B cell (primary cell): ENCODE results near the gene NBPF1. TPM values are rescaled to one million over a fixed set of nuclear protein-coding genes. Genes with fewer than 3 reads are reported as not detected.

Experiments used
- ATAC-seq: fragments of 200-7000 bp; cut with Tn5 transposase; one replicate; pipeline ENCODE4 v1.10.0; 2021; ENCODE audit warnings: low read depth, mild to moderate bottlenecking, moderate number of reproducible peaks, moderate library complexity
- CTCF ChIA-PET: fragments of 350-600 bp; sonication (Branson Sonifier 250); formaldehyde crosslinking; loops from one replicate; lab custom pipeline; 2021; ENCODE audit warnings: antibody characterized with exemption, inconsistent platforms; lab: Charles Lee
- POLR2A ChIA-PET: fragments of 350-600 bp; sonication (Branson Sonifier 250); formaldehyde crosslinking; loops from one replicate; lab custom pipeline; 2021; ENCODE audit warnings: antibody characterized with exemption; lab: Charles Lee
- DNase-seq: peaks from one replicate; pipeline ENCODE4 v3.0.0; 2013
- H2AFZ ChIP-seq: 2 replicates; pipeline ENCODE4 v1.6.1; 2012; ENCODE audit warnings: mild to moderate bottlenecking, low read depth, low read length; ENCODE audit not compliant: insufficient read depth, poor library complexity, severe bottlenecking
- H3K27ac ChIP-seq, 2 donors: 1 replicate in 1 of 2; 2 replicates in 1 of 2; pipeline ENCODE4 v1.5.1; 2012 to 2013; ENCODE audit warnings: low read length in 2 of 2, mild to moderate bottlenecking in 2 of 2, moderate library complexity in 1 of 2
- H3K27me3 ChIP-seq, 4 experiments: fragments of 200-600 bp in 1 of 4; sonication (generic) in 1 of 4; replicated peaks in 1 of 4; 1 replicate in 2 of 4; 2 replicates in 2 of 4; pipeline versions ENCODE4 v1.6.1 to v1.7.0; 2013 to 2016; ENCODE audit warnings: low read length in 3 of 4, mild to moderate bottlenecking in 2 of 4, mixed read lengths in 1 of 4, moderate library complexity in 1 of 4; ENCODE audit not compliant: insufficient read depth in 4 of 4, control insufficient read depth in 3 of 4; ENCODE audit errors: control extremely low read depth in 1 of 4
- H3K36me3 ChIP-seq, 2 experiments: replicated peaks in 1 of 2; 1 replicate in 1 of 2; 2 replicates in 1 of 2; pipeline versions ENCODE4 v1.6.1 to v1.7.1; 2013; ENCODE audit warnings: low read length in 1 of 2; ENCODE audit not compliant: insufficient read depth in 2 of 2, control insufficient read depth in 1 of 2; ENCODE audit errors: control extremely low read depth in 1 of 2, extremely low read depth in 1 of 2
- H3K4me1 ChIP-seq, 2 donors: fragments of 200-600 bp in 1 of 2; sonication (generic) in 1 of 2; 1 replicate in 1 of 2; 2 replicates in 1 of 2; pipeline versions ENCODE4 v1.5.1 to v1.6.1; 2013 to 2017; ENCODE audit warnings: low read length in 2 of 2; ENCODE audit not compliant: control insufficient read depth in 2 of 2, insufficient read depth in 2 of 2
- H3K4me2 ChIP-seq: replicated peaks from 2 replicates; pipeline ENCODE3; 2012; ENCODE audit warnings: mild to moderate bottlenecking, low read depth, low read length; ENCODE audit not compliant: poor library complexity, severe bottlenecking
- H3K4me3 ChIP-seq, 5 experiments: fragments of 200-600 bp in 1 of 5; sonication (generic) in 1 of 5; 1 replicate in 3 of 5; 2 replicates in 2 of 5; pipeline versions ENCODE4 v1.5.1 to v1.7.0; 2011 to 2016; ENCODE audit warnings: low read length in 4 of 5, mild to moderate bottlenecking in 4 of 5, low read depth in 2 of 5, control low read depth in 1 of 5, moderate library complexity in 1 of 5; ENCODE audit not compliant: insufficient read depth in 1 of 5; ENCODE audit errors: control extremely low read depth in 1 of 5, extremely low read depth in 1 of 5
- H3K79me2 ChIP-seq: fragments of 200-600 bp; sonication (generic); one replicate; pipeline ENCODE4 v1.6.0; 2016; ENCODE audit warnings: low read length; ENCODE audit not compliant: control insufficient read depth, insufficient read depth
- H3K9ac ChIP-seq: fragments of 200-600 bp; sonication (generic); 2 replicates; pipeline ENCODE4 v1.6.1; 2017; ENCODE audit warnings: mild to moderate bottlenecking, low read length, moderate library complexity
- H3K9me3 ChIP-seq, 3 donors: one replicate each; pipeline versions ENCODE4 v1.6.1 to v1.7.1; 2013; ENCODE audit warnings: low read length in 2 of 3; ENCODE audit not compliant: control insufficient read depth in 2 of 3, insufficient read depth in 1 of 3; ENCODE audit errors: control extremely low read depth in 1 of 3
- H4K20me1 ChIP-seq: 2 replicates; pipeline ENCODE4 v1.6.0; 2012; ENCODE audit warnings: mild to moderate bottlenecking, low read length; ENCODE audit not compliant: insufficient read depth, control insufficient read depth, poor library complexity, severe bottlenecking
- H3K27ac Mint-ChIP-seq: one replicate; pipeline ENCODE4 v1.8.0; 2021; ENCODE audit warnings: mixed read lengths
- H3K27me3 Mint-ChIP-seq: one replicate; pipeline ENCODE4 v1.8.0; 2021; ENCODE audit warnings: mixed read lengths
- H3K4me1 Mint-ChIP-seq: one replicate; pipeline ENCODE4 v1.8.0; 2021; ENCODE audit warnings: mixed read lengths
- H3K4me3 Mint-ChIP-seq: one replicate; pipeline ENCODE4 v1.8.0; 2021; ENCODE audit warnings: mixed read lengths
- H3K9me3 Mint-ChIP-seq: one replicate; pipeline ENCODE4 v1.8.0; 2022; ENCODE audit warnings: mixed read lengths; ENCODE audit not compliant: insufficient read depth
- CTCF ChIP-seq: fragments of 200-600 bp; IDR thresholded peaks from one replicate; pipeline ENCODE4 v1.8.0; 2022; ENCODE audit warnings: antibody characterized with exemption, mild to moderate bottlenecking
- EZH2 ChIP-seq: IDR thresholded peaks from 2 replicates; pipeline ENCODE4 v1.6.1; 2012; ENCODE audit warnings: borderline replicate concordance, low read depth, mild to moderate bottlenecking, moderate library complexity, low read length; ENCODE audit not compliant: insufficient read depth, poor library complexity, severe bottlenecking
- WGBS: methylation state at CpG from one replicate; pipeline ENCODE4 v1.1.5; 2013; ENCODE audit warnings: missing lambda C conversion rate; ENCODE audit not compliant: insufficient coverage; 5-methylcytosine and 5-hydroxymethylcytosine counted together
- intact Hi-C: fragments of 100-400 bp; cut with micrococcal nuclease; formaldehyde crosslinking; loops from one replicate; pipeline ENCODE4 v1.10.0; 2022
- polyA plus RNA-seq: library from polyadenylated mRNA; depleted of rRNA; stranded (reverse); fragments of >200 nt; gene quantifications from 2 replicates; pipeline ENCODE4 v1.2.3, GENCODE V29; 2012
- total RNA-seq, 2 donors: library from RNA; stranded (reverse); fragments of 120-200 nt in 1 of 2; gene quantifications; 1 replicate in 1 of 2; 2 replicates in 1 of 2; pipeline versions ENCODE4 v1.2.3 to v1.2.4, GENCODE V29; 2013 to 2022

NBPF1 gene
- total and polyA plus RNA-seq, 2 donors (not counting 1 experiment from before 2014, with no cell fraction given) = 19.1 to 66.3 TPM

GRCh38 chr1:16605532-16606505 is 7.5 kb downstream of the NBPF1 start:
- intact Hi-C loops = no loop called here
- H2AFZ ChIP-seq = no peak overlapping the region
- Mint-ChIP-seq H3K27me3 (no peaks in the 10 kb centered on the region), H3K4me3 (no peak overlapping the region), H3K27ac (no peak overlapping the region), H3K9me3 (no peaks in the 10 kb centered on the region), H3K4me1 (no peaks in the 10 kb centered on the region)
- H3K9ac ChIP-seq = no peak overlapping the region
- H3K4me2 ChIP-seq = no peak overlapping the region
- peaks cover 11% of the 10 kb centered on the region for H4K20me1 ChIP-seq
- no peaks in the 10 kb centered on the region for H3K9me3 ChIP-seq
- no peaks in the 10 kb centered on the region for H3K27me3 ChIP-seq
- WGBS = 90% methylated on average over 11 of the region's 12 CpGs
- H3K79me2 ChIP-seq = no peaks in the 10 kb centered on the region
- no peak overlapping the region for H3K27ac ChIP-seq
- H3K4me1 ChIP-seq = no peaks in the 10 kb centered on the region
- H3K36me3 ChIP-seq = peaks cover 0 to 34% of the 10 kb centered on the region in 2 experiments
- ChIA-PET CTCF (no interaction called here), POLR2A (no interaction called here)
- TF ChIP-seq CTCF = no peak
- no peak for TF ChIP-seq EZH2
- ATAC-seq = no peak
- DNase-seq = no peak
- H3K4me3 ChIP-seq = no peak overlapping the region

GRCh38 chr1:16605213-16605525 is 8.2 kb downstream of the NBPF1 start:
- no peaks in the 10 kb centered on the region for H3K79me2 ChIP-seq
- no peaks in the 10 kb centered on the region for H3K4me1 Mint-ChIP-seq
- no peaks in the 10 kb centered on the region for H3K27me3 Mint-ChIP-seq
- H3K4me3 ChIP-seq = no peak overlapping the region
- H3K27me3 ChIP-seq = no peaks in the 10 kb centered on the region
- H3K27ac ChIP-seq = no peak overlapping the region
- ATAC-seq (no peak), DNase-seq (no peak)
- intact Hi-C loops = no loop called here
- CTCF ChIA-PET = no interaction called here
- TF ChIP-seq EZH2 = no peak
- no peak for TF ChIP-seq CTCF
- peaks cover 0 to 34% of the 10 kb centered on the region in 2 experiments for H3K36me3 ChIP-seq
- no peaks in the 10 kb centered on the region for H3K9me3 ChIP-seq
- H3K4me1 ChIP-seq = no peaks in the 10 kb centered on the region
- no peak overlapping the region for H3K9ac ChIP-seq
- H3K9me3 Mint-ChIP-seq = no peaks in the 10 kb centered on the region
- no peak overlapping the region for H2AFZ ChIP-seq
- no peak overlapping the region for H3K4me2 ChIP-seq
- no peak overlapping the region for H3K4me3 Mint-ChIP-seq
- POLR2A ChIA-PET = no interaction called here
- 100% methylated on average over 1 of the region's 1 CpG for WGBS
- H4K20me1 ChIP-seq = peaks cover 11% of the 10 kb centered on the region
- no peak overlapping the region for H3K27ac Mint-ChIP-seq
